ENCODE data around the gene MTMR12.
"Not testable (repeated sequence)": the region's sequence is repeated elsewhere in the genome, so short reads cannot be mapped to it uniquely, and the experiment has no call there.

Gene MTMR12

GRCh38 chr5:32214344-32214743 is 98.4 kb downstream of the MTMR12 start:
- not testable (repeated sequence) for H3K4me3 ChIP-seq (ENCODE audit: low read depth, low read length); DNase-seq (ENCODE audit: low read depth)

- no peak overlapping the region for H3K4me3 ChIP-seq (ENCODE audit: low read depth, low read length)
- no peak for DNase-seq (ENCODE audit: low read depth)
Measured at GRCh38 chr5:32210151-32210550, 102.6 kb downstream of the MTMR12 start.

- not testable (repeated sequence) for H3K4me3 ChIP-seq (ENCODE audit: low read depth, low read length); DNase-seq (ENCODE audit: low read depth)
Measured at GRCh38 chr5:32208837-32209236, 103.9 kb downstream of the MTMR12 start.

- H3K4me3 ChIP-seq (ENCODE audit: low read depth, low read length) = no peak overlapping the region
- no peak for DNase-seq (ENCODE audit: low read depth)
Measured at GRCh38 chr5:32207355-32207634, 105.4 kb downstream of the MTMR12 start.

GRCh38 chr5:32206509-32207354 is 106.0 kb downstream of the MTMR12 start:
- no peak overlapping the region for H3K4me3 ChIP-seq (ENCODE audit: low read depth, low read length)
- DNase-seq (ENCODE audit: low read depth) = no peak

- H3K4me3 ChIP-seq (ENCODE audit: low read depth, low read length) = no peak overlapping the region
- no peak for DNase-seq (ENCODE audit: low read depth)
Measured at GRCh38 chr5:32206053-32206452, 106.7 kb downstream of the MTMR12 start.

- no peak overlapping the region for H3K4me3 ChIP-seq (ENCODE audit: low read depth, low read length)
- DNase-seq (ENCODE audit: low read depth) = peak; percentile 27
Measured at GRCh38 chr5:32202394-32202793, 110.3 kb downstream of the MTMR12 start.

GRCh38 chr5:32201122-32201753 is 111.5 kb downstream of the MTMR12 start:
- DNase-seq (ENCODE audit: low read depth) = no peak
- H3K4me3 ChIP-seq (ENCODE audit: low read depth, low read length) = no peak overlapping the region

GRCh38 chr5:32197032-32197431 is 115.7 kb downstream of the MTMR12 start:
- DNase-seq (ENCODE audit: low read depth) = no peak
- H3K4me3 ChIP-seq (ENCODE audit: low read depth, low read length) = no peak overlapping the region

GRCh38 chr5:32195265-32195664 is 117.5 kb downstream of the MTMR12 start:
- no peak for DNase-seq (ENCODE audit: low read depth)
- H3K4me3 ChIP-seq (ENCODE audit: low read depth, low read length) = no peak overlapping the region

- peak; percentile 89 for DNase-seq (ENCODE audit: low read depth)
- H3K4me3 ChIP-seq (ENCODE audit: low read depth, low read length) = no peak overlapping the region
Measured at GRCh38 chr5:32193591-32193990, 119.1 kb downstream of the MTMR12 start.

GRCh38 chr5:32190095-32190494 is 122.6 kb downstream of the MTMR12 start:
- peak; percentile 38 for DNase-seq (ENCODE audit: low read depth)
- no peak overlapping the region for H3K4me3 ChIP-seq (ENCODE audit: low read depth, low read length)

- H3K4me3 ChIP-seq (ENCODE audit: low read depth, low read length) = no peak overlapping the region
- no peak for DNase-seq (ENCODE audit: low read depth)
Measured at GRCh38 chr5:32187675-32188074, 125.1 kb downstream of the MTMR12 start.

GRCh38 chr5:32182463-32183063 is 130.2 kb downstream of the MTMR12 start:
- no peak overlapping the region for H3K4me3 ChIP-seq (ENCODE audit: low read depth, low read length)
- DNase-seq (ENCODE audit: low read depth) = no peak

Data from skeletal muscle cell (primary cell).